B cell (primary cell): ENCODE data around the gene PLD3. TPM values are rescaled to one million over a fixed set of nuclear protein-coding genes. Genes with fewer than 3 reads are reported as not detected.

Experiments used
- ATAC-seq: fragments of 200-7000 bp; cut with Tn5 transposase; one replicate; pipeline ENCODE4 v1.10.0; 2021; ENCODE audit warnings: low read depth, mild to moderate bottlenecking, moderate number of reproducible peaks, moderate library complexity
- CTCF ChIA-PET: fragments of 350-600 bp; sonication (Branson Sonifier 250); formaldehyde crosslinking; loops from one replicate; lab custom pipeline; 2021; ENCODE audit warnings: antibody characterized with exemption, inconsistent platforms; lab: Charles Lee
- POLR2A ChIA-PET: fragments of 350-600 bp; sonication (Branson Sonifier 250); formaldehyde crosslinking; loops from one replicate; lab custom pipeline; 2021; ENCODE audit warnings: antibody characterized with exemption; lab: Charles Lee
- DNase-seq: peaks from one replicate; pipeline ENCODE4 v3.0.0; 2013
- H2AFZ ChIP-seq: 2 replicates; pipeline ENCODE4 v1.6.1; 2012; ENCODE audit warnings: mild to moderate bottlenecking, low read depth, low read length; ENCODE audit not compliant: insufficient read depth, poor library complexity, severe bottlenecking
- H3K27ac ChIP-seq, 2 donors: 1 replicate in 1 of 2; 2 replicates in 1 of 2; pipeline ENCODE4 v1.5.1; 2012 to 2013; ENCODE audit warnings: low read length in 2 of 2, mild to moderate bottlenecking in 2 of 2, moderate library complexity in 1 of 2
- H3K27me3 ChIP-seq, 4 experiments: fragments of 200-600 bp in 1 of 4; sonication (generic) in 1 of 4; replicated peaks in 1 of 4; 1 replicate in 2 of 4; 2 replicates in 2 of 4; pipeline versions ENCODE4 v1.6.1 to v1.7.0; 2013 to 2016; ENCODE audit warnings: low read length in 3 of 4, mild to moderate bottlenecking in 2 of 4, mixed read lengths in 1 of 4, moderate library complexity in 1 of 4; ENCODE audit not compliant: insufficient read depth in 4 of 4, control insufficient read depth in 3 of 4; ENCODE audit errors: control extremely low read depth in 1 of 4
- H3K36me3 ChIP-seq, 2 experiments: replicated peaks in 1 of 2; 1 replicate in 1 of 2; 2 replicates in 1 of 2; pipeline versions ENCODE4 v1.6.1 to v1.7.1; 2013; ENCODE audit warnings: low read length in 1 of 2; ENCODE audit not compliant: insufficient read depth in 2 of 2, control insufficient read depth in 1 of 2; ENCODE audit errors: control extremely low read depth in 1 of 2, extremely low read depth in 1 of 2
- H3K4me1 ChIP-seq, 2 donors: fragments of 200-600 bp in 1 of 2; sonication (generic) in 1 of 2; 1 replicate in 1 of 2; 2 replicates in 1 of 2; pipeline versions ENCODE4 v1.5.1 to v1.6.1; 2013 to 2017; ENCODE audit warnings: low read length in 2 of 2; ENCODE audit not compliant: control insufficient read depth in 2 of 2, insufficient read depth in 2 of 2
- H3K4me2 ChIP-seq: replicated peaks from 2 replicates; pipeline ENCODE3; 2012; ENCODE audit warnings: mild to moderate bottlenecking, low read depth, low read length; ENCODE audit not compliant: poor library complexity, severe bottlenecking
- H3K4me3 ChIP-seq, 5 experiments: fragments of 200-600 bp in 1 of 5; sonication (generic) in 1 of 5; 1 replicate in 3 of 5; 2 replicates in 2 of 5; pipeline versions ENCODE4 v1.5.1 to v1.7.0; 2011 to 2016; ENCODE audit warnings: low read length in 4 of 5, mild to moderate bottlenecking in 4 of 5, low read depth in 2 of 5, control low read depth in 1 of 5, moderate library complexity in 1 of 5; ENCODE audit not compliant: insufficient read depth in 1 of 5; ENCODE audit errors: control extremely low read depth in 1 of 5, extremely low read depth in 1 of 5
- H3K79me2 ChIP-seq: fragments of 200-600 bp; sonication (generic); one replicate; pipeline ENCODE4 v1.6.0; 2016; ENCODE audit warnings: low read length; ENCODE audit not compliant: control insufficient read depth, insufficient read depth
- H3K9ac ChIP-seq: fragments of 200-600 bp; sonication (generic); 2 replicates; pipeline ENCODE4 v1.6.1; 2017; ENCODE audit warnings: mild to moderate bottlenecking, low read length, moderate library complexity
- H3K9me3 ChIP-seq, 3 donors: one replicate each; pipeline versions ENCODE4 v1.6.1 to v1.7.1; 2013; ENCODE audit warnings: low read length in 2 of 3; ENCODE audit not compliant: control insufficient read depth in 2 of 3, insufficient read depth in 1 of 3; ENCODE audit errors: control extremely low read depth in 1 of 3
- H4K20me1 ChIP-seq: 2 replicates; pipeline ENCODE4 v1.6.0; 2012; ENCODE audit warnings: mild to moderate bottlenecking, low read length; ENCODE audit not compliant: insufficient read depth, control insufficient read depth, poor library complexity, severe bottlenecking
- H3K27ac Mint-ChIP-seq: one replicate; pipeline ENCODE4 v1.8.0; 2021; ENCODE audit warnings: mixed read lengths
- H3K27me3 Mint-ChIP-seq: one replicate; pipeline ENCODE4 v1.8.0; 2021; ENCODE audit warnings: mixed read lengths
- H3K4me1 Mint-ChIP-seq: one replicate; pipeline ENCODE4 v1.8.0; 2021; ENCODE audit warnings: mixed read lengths
- H3K4me3 Mint-ChIP-seq: one replicate; pipeline ENCODE4 v1.8.0; 2021; ENCODE audit warnings: mixed read lengths
- H3K9me3 Mint-ChIP-seq: one replicate; pipeline ENCODE4 v1.8.0; 2022; ENCODE audit warnings: mixed read lengths; ENCODE audit not compliant: insufficient read depth
- CTCF ChIP-seq: fragments of 200-600 bp; IDR thresholded peaks from one replicate; pipeline ENCODE4 v1.8.0; 2022; ENCODE audit warnings: antibody characterized with exemption, mild to moderate bottlenecking
- EZH2 ChIP-seq: IDR thresholded peaks from 2 replicates; pipeline ENCODE4 v1.6.1; 2012; ENCODE audit warnings: borderline replicate concordance, low read depth, mild to moderate bottlenecking, moderate library complexity, low read length; ENCODE audit not compliant: insufficient read depth, poor library complexity, severe bottlenecking
- WGBS: methylation state at CpG from one replicate; pipeline ENCODE4 v1.1.5; 2013; ENCODE audit warnings: missing lambda C conversion rate; ENCODE audit not compliant: insufficient coverage; 5-methylcytosine and 5-hydroxymethylcytosine counted together
- intact Hi-C: fragments of 100-400 bp; cut with micrococcal nuclease; formaldehyde crosslinking; loops from one replicate; pipeline ENCODE4 v1.10.0; 2022
- polyA plus RNA-seq: library from polyadenylated mRNA; depleted of rRNA; stranded (reverse); fragments of >200 nt; gene quantifications from 2 replicates; pipeline ENCODE4 v1.2.3, GENCODE V29; 2012
- total RNA-seq, 2 donors: library from RNA; stranded (reverse); fragments of 120-200 nt in 1 of 2; gene quantifications; 1 replicate in 1 of 2; 2 replicates in 1 of 2; pipeline versions ENCODE4 v1.2.3 to v1.2.4, GENCODE V29; 2013 to 2022

PLD3 gene
- total and polyA plus RNA-seq, 2 donors (not counting 1 experiment from before 2014, with no cell fraction given): 61.7 to 153 TPM

GRCh38 chr19:40356681-40357595 lies 8.4 kb downstream of the PLD3 start:
- H2AFZ ChIP-seq: no peak overlapping the region
- H3K27me3 Mint-ChIP-seq: no peaks in the 10 kb centered on the region
- 94% methylated on average over 2 of the region's 6 CpGs for WGBS
- ChIA-PET CTCF (interaction anchor here (1.4 kb wide), 1 partner anchor 64 kb away, joined by 3 read pairs; no protein-coding TSS in a partner anchor), POLR2A (no interaction called here)
- no peaks in the 10 kb centered on the region for H3K9me3 Mint-ChIP-seq
- H3K4me2 ChIP-seq: no peak overlapping the region
- H3K4me1 Mint-ChIP-seq: peaks cover 34% of the 10 kb centered on the region
- no peaks in the 10 kb centered on the region for H3K9me3 ChIP-seq
- H3K79me2 ChIP-seq: peaks cover 23% of the 10 kb centered on the region
- peaks cover 7 to 19% of the 10 kb centered on the region in 2 donors for H3K4me1 ChIP-seq
- H3K27me3 ChIP-seq: no peaks in the 10 kb centered on the region
- no peak for TF ChIP-seq CTCF
- H3K4me3 ChIP-seq: no peak overlapping the region
- peaks cover 44% of the 10 kb centered on the region for H4K20me1 ChIP-seq
- no peaks in the 10 kb centered on the region for H3K36me3 ChIP-seq
- no peak for DNase-seq
- intact Hi-C loops: no loop called here
- H3K9ac ChIP-seq: no peak overlapping the region
- ATAC-seq: no peak
- H3K27ac Mint-ChIP-seq: no peak overlapping the region
- H3K27ac ChIP-seq: no peak overlapping the region
- H3K4me3 Mint-ChIP-seq: no peak overlapping the region

GRCh38 chr19:40357640-40358039 lies 9.1 kb downstream of the PLD3 start:
- Histone ChIP-seq H3K79me2 (peaks cover 23% of the 10 kb centered on the region), H3K9me3 (no peaks in the 10 kb centered on the region), H2AFZ (no peak overlapping the region), H3K9ac (no peak overlapping the region), H4K20me1 (peaks cover 44% of the 10 kb centered on the region), H3K4me2 (no peak overlapping the region), H3K27me3 (no peaks in the 10 kb centered on the region), H3K4me3 (no peak overlapping the region), H3K4me1 (peaks cover 7 to 19% of the 10 kb centered on the region in 2 donors), H3K36me3 (no peaks in the 10 kb centered on the region), H3K27ac (no peak overlapping the region)
- ChIA-PET POLR2A (no interaction called here), CTCF (interaction anchor here (1.4 kb wide), 1 partner anchor 63 kb away, joined by 3 read pairs; no protein-coding TSS in a partner anchor)
- Mint-ChIP-seq H3K27ac (no peak overlapping the region), H3K4me1 (peaks cover 34% of the 10 kb centered on the region), H3K27me3 (no peaks in the 10 kb centered on the region), H3K4me3 (no peak overlapping the region), H3K9me3 (no peaks in the 10 kb centered on the region)
- intact Hi-C loops: no loop called here
- DNase-seq (no peak), ATAC-seq (no peak)
- TF ChIP-seq CTCF (no peak), EZH2 (no peak)
- whole genome bisulfite sequencing: no CpG with 5 or more reads among the region's 3 CpGs
